Fibroblast of lung (primary cell): Measurements from ENCODE around the gene INTS1.

Experiments used
- CTCF ChIP-seq, 2 donors: IDR thresholded peaks in 1 of 2; conservative IDR thresholded peaks in 1 of 2; 1 replicate in 1 of 2; 2 replicates in 1 of 2; pipeline ENCODE4 v1.5.1; 2011 to 2012; ENCODE audit warnings: low read length in 2 of 2, control low read depth in 1 of 2, inconsistent platforms in 1 of 2, low read depth in 1 of 2, mild to moderate bottlenecking in 1 of 2
- EZH2 ChIP-seq: IDR thresholded peaks from 2 replicates; pipeline ENCODE4 v1.5.1; 2012; ENCODE audit warnings: low read length, control low read depth, mild to moderate bottlenecking; ENCODE audit errors: missing control alignments

- TF ChIP-seq EZH2 = no peak
- TF ChIP-seq CTCF (conservative IDR thresholded peaks at IDR 0.05 in 1 of 2, IDR thresholded peaks at IDR 0.05 in 1 of 2; ENCODE audit: low read depth in 1 of 2, low read length in 2 of 2) = no peak
These were observed 22.9 kb downstream of the INTS1 start for GRCh38 chr7:1481300-1481699.
